ENCODE results near the gene SEMA4F.

Gene SEMA4F

GRCh38 chr2:74707837-74708236 is 53.8 kb downstream of the SEMA4F start:
- Mint-ChIP-seq H3K36me3 (ENCODE audit: low read depth) (peaks cover 5% of the 10 kb centered on the region), H3K27ac (no peak overlapping the region), H3K27me3 (no peaks in the 10 kb centered on the region), H3K4me1 (no peaks in the 10 kb centered on the region), H3K4me3 (no peak overlapping the region), H3K9me3 (no peaks in the 10 kb centered on the region)
- ATAC-seq (no peak), DNase-seq (no peak)

GRCh38 chr2:74708296-74708695 is 54.2 kb downstream of the SEMA4F start:
- Mint-ChIP-seq H3K27ac (no peak overlapping the region), H3K36me3 (ENCODE audit: low read depth) (peaks cover 5% of the 10 kb centered on the region), H3K27me3 (no peaks in the 10 kb centered on the region), H3K4me3 (no peak overlapping the region), H3K9me3 (no peaks in the 10 kb centered on the region), H3K4me1 (no peaks in the 10 kb centered on the region)
- ATAC-seq (no peak), DNase-seq (no peak)

- H3K9me3 Mint-ChIP-seq, result no peaks in the 10 kb centered on the region
- no peak for ATAC-seq
Observed at GRCh38 chr2:74708883-74709282, 54.8 kb downstream of the SEMA4F start.

GRCh38 chr2:74712223-74713053 is 58.4 kb downstream of the SEMA4F start:
- no peak overlapping the region for H3K27ac Mint-ChIP-seq
- peaks cover 8% of the 10 kb centered on the region for H3K4me1 Mint-ChIP-seq
- peaks cover 3% of the 10 kb centered on the region for H3K36me3 Mint-ChIP-seq (ENCODE audit: low read depth)
- H3K4me3 Mint-ChIP-seq, result no peak overlapping the region
- ATAC-seq (no peak), DNase-seq (no peak)
- H3K27me3 Mint-ChIP-seq, result peaks cover 5% of the 10 kb centered on the region
- no peaks in the 10 kb centered on the region for H3K9me3 Mint-ChIP-seq

More at GRCh38 chr2:74708883-74709282, 54.8 kb downstream of the SEMA4F start:
- Mint-ChIP-seq H3K4me3 (no peak overlapping the region), H3K36me3 (ENCODE audit: low read depth) (peaks cover 5% of the 10 kb centered on the region), H3K4me1 (no peaks in the 10 kb centered on the region), H3K27me3 (no peaks in the 10 kb centered on the region), H3K27ac (no peak overlapping the region)
- DNase-seq, result no peak

GRCh38 chr2:74714691-74715080 is 60.6 kb downstream of the SEMA4F start:
- Mint-ChIP-seq H3K27me3 (peaks cover 5% of the 10 kb centered on the region), H3K4me1 (peaks cover 8% of the 10 kb centered on the region), H3K36me3 (ENCODE audit: low read depth) (no peaks in the 10 kb centered on the region), H3K9me3 (no peaks in the 10 kb centered on the region), H3K27ac (peak overlapping the region; percentile 7), H3K4me3 (peak overlapping the region; percentile 79)
- ATAC-seq (no peak), DNase-seq (no peak)

GRCh38 chr2:74715081-74715791 is 61.2 kb downstream of the SEMA4F start:
- Mint-ChIP-seq H3K4me3 (peak overlapping the region; percentile 79), H3K36me3 (ENCODE audit: low read depth) (no peaks in the 10 kb centered on the region), H3K27ac (peak overlapping the region; percentile 7), H3K27me3 (peaks cover 11% of the 10 kb centered on the region), H3K4me1 (peaks cover 8% of the 10 kb centered on the region), H3K9me3 (no peaks in the 10 kb centered on the region)
- DNase-seq (peak; percentile 86), ATAC-seq (peak; percentile 90)

GRCh38 chr2:74715880-74716279 is 61.8 kb downstream of the SEMA4F start:
- no peaks in the 10 kb centered on the region for H3K9me3 Mint-ChIP-seq
- peak overlapping the region; percentile 70 for H3K4me3 Mint-ChIP-seq
- no peak for ATAC-seq
- H3K27ac Mint-ChIP-seq, result no peak overlapping the region
- peaks cover 11% of the 10 kb centered on the region for H3K27me3 Mint-ChIP-seq
- no peak for DNase-seq
- H3K4me1 Mint-ChIP-seq, result peaks cover 8% of the 10 kb centered on the region
- no peaks in the 10 kb centered on the region for H3K36me3 Mint-ChIP-seq (ENCODE audit: low read depth)

- peaks cover 8% of the 10 kb centered on the region for H3K4me1 Mint-ChIP-seq
- ATAC-seq, result no peak
- H3K27me3 Mint-ChIP-seq, result peaks cover 15% of the 10 kb centered on the region
- no peak overlapping the region for H3K4me3 Mint-ChIP-seq
- no peak for DNase-seq
- H3K36me3 Mint-ChIP-seq (ENCODE audit: low read depth), result no peaks in the 10 kb centered on the region
- no peak overlapping the region for H3K27ac Mint-ChIP-seq
- no peaks in the 10 kb centered on the region for H3K9me3 Mint-ChIP-seq
Observed at GRCh38 chr2:74719066-74719465, 65.0 kb downstream of the SEMA4F start.

- Mint-ChIP-seq H3K9me3 (no peaks in the 10 kb centered on the region), H3K27ac (no peak overlapping the region)
- no peak for DNase-seq
Observed at GRCh38 chr2:74721316-74721715, 67.3 kb downstream of the SEMA4F start.

GRCh38 chr2:74724496-74724895 is 70.4 kb downstream of the SEMA4F start:
- no peak for ATAC-seq
- Mint-ChIP-seq H3K27ac (no peak overlapping the region), H3K27me3 (peaks cover 18% of the 10 kb centered on the region), H3K36me3 (ENCODE audit: low read depth) (no peaks in the 10 kb centered on the region), H3K4me3 (no peak overlapping the region), H3K9me3 (no peaks in the 10 kb centered on the region), H3K4me1 (no peaks in the 10 kb centered on the region)
- DNase-seq, result no peak

More at GRCh38 chr2:74721316-74721715, 67.3 kb downstream of the SEMA4F start:
- Mint-ChIP-seq H3K36me3 (ENCODE audit: low read depth) (no peaks in the 10 kb centered on the region), H3K27me3 (peaks cover 10% of the 10 kb centered on the region), H3K4me3 (no peak overlapping the region), H3K4me1 (no peaks in the 10 kb centered on the region)
- ATAC-seq, result no peak

GRCh38 chr2:74725287-74725686 is 71.2 kb downstream of the SEMA4F start:
- no peaks in the 10 kb centered on the region for H3K36me3 Mint-ChIP-seq (ENCODE audit: low read depth)
- H3K27ac Mint-ChIP-seq, result no peak overlapping the region
- H3K9me3 Mint-ChIP-seq, result peaks cover 2% of the 10 kb centered on the region
- H3K4me1 Mint-ChIP-seq, result no peaks in the 10 kb centered on the region
- no peak overlapping the region for H3K4me3 Mint-ChIP-seq
- ATAC-seq (no peak), DNase-seq (no peak)
- peaks cover 13% of the 10 kb centered on the region for H3K27me3 Mint-ChIP-seq

GRCh38 chr2:74728842-74729241 is 74.8 kb downstream of the SEMA4F start:
- Mint-ChIP-seq H3K9me3 (peaks cover 5% of the 10 kb centered on the region), H3K27ac (no peak overlapping the region), H3K27me3 (peaks cover 18% of the 10 kb centered on the region), H3K4me1 (no peaks in the 10 kb centered on the region), H3K4me3 (no peak overlapping the region), H3K36me3 (ENCODE audit: low read depth) (no peaks in the 10 kb centered on the region)
- DNase-seq (no peak), ATAC-seq (no peak)

- DNase-seq (no peak), ATAC-seq (no peak)
- Mint-ChIP-seq H3K9me3 (peaks cover 5% of the 10 kb centered on the region), H3K4me3 (no peak overlapping the region), H3K36me3 (ENCODE audit: low read depth) (no peaks in the 10 kb centered on the region), H3K27me3 (peaks cover 23% of the 10 kb centered on the region), H3K27ac (no peak overlapping the region), H3K4me1 (peaks cover 5% of the 10 kb centered on the region)
Observed at GRCh38 chr2:74730530-74730929, 76.5 kb downstream of the SEMA4F start.
